HG02798 (cell line): ENCODE results near the gene TRMT1.

Experiments used
- ATAC-seq: cut with Tn5 transposase; IDR thresholded peaks from one replicate; pipeline ENCODE4 v1.9.1; 2021; ENCODE audit warnings: mild to moderate bottlenecking; ENCODE audit not compliant: unreplicated experiment, poor library complexity

The TRMT1 gene

GRCh38 chr19:13127811-13128575 is 11.5 kb upstream of the TRMT1 start:
- no peak for ATAC-seq

DNA sequence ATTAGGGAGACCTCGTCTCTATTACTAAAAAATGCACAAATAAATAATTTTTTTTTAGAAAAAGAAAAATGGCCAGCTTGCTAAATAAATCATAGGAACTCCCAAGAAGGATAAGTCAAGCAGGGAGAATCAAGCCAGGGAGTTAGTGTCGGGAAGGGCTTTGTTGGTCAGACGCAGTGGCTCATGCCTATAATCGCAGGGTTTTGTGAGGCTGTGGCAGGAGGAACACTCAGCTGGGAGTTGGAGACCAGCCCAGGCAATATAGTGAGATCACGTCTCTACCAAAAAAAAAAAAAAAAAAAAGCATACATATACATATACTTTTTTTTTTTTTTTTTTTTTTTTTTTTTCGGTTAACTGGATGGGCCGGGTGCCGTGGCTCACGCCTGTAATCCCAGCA is 10.5 kb upstream of the TRMT1 start:
- no peak for ATAC-seq

DNA sequence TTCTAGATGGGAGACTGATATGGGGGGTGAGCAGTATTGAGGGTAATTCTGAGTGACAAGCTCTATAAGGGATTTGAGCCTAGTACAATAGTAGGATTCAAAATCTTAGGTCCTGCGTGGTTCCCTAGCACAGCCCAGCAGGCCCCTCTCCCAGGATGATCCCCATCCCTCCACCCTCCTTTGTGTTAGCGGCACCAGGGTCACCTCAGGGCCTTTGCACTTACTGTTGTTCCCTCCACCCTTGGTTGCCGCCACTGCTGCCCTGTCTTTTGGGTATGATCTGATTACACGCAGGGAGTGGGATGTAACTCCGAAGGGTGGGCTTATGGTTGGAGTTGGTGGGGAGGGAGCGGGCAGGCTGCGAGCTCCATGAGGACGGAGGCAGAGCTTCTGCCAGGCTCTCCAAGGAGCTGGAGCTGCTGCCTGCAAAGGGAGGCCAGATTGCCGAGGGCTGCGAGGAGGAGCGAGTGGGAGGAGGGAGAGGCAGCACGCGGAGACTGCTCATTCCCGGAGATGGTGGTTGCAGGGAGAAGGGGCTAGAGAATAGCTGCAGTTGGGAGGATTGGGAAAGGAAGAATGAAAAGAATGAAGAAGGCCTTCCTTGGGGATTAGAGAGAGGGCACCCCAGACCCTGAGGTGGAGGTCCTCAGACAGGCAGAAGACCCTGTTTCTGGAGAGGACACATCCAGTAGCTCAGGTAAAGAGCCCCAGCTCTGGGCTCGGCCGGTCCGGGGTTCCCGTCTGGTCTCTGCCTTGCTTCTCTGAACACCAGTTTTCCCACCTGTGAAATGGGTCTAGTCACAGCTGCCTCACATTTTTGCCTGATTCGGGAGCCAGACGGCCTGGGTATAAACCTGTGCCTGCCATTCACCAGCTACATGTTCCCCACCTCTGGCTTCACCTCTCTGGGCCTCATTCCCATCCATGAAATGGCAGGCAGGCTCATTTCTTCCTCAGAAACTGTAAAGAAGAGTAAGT is 6.7 kb upstream of the TRMT1 start:
- no peak for ATAC-seq

GRCh38 chr19:13122275-13122878 is 5.8 kb upstream of the TRMT1 start:
- no peak for ATAC-seq

- ATAC-seq, result no peak
These were observed 5.2 kb upstream of the TRMT1 start for GRCh38 chr19:13121551-13122274.

GRCh38 chr19:13120817-13121216 is 4.3 kb upstream of the TRMT1 start:
- no peak for ATAC-seq

DNA sequence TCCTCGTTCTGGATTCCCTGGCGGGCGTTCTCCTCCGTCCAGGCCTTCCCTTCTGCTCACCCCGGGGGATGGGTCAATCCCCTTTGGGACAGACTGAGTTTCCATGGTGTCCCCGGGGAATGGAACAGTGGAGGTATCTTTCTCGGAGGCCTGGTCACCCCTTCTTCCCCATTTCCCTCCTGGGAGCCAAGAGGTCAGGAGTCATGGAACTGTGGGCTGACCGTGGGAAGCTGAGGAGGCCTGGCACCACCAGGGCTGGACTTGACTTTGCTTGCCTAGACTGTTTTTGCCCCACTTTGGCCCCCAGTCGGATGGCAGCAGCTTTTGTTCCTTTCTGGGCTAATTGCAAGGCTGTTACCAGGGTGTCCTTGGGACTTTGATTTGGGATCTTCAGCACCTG is 3.5 kb upstream of the TRMT1 start:
- ATAC-seq, result no peak

DNA sequence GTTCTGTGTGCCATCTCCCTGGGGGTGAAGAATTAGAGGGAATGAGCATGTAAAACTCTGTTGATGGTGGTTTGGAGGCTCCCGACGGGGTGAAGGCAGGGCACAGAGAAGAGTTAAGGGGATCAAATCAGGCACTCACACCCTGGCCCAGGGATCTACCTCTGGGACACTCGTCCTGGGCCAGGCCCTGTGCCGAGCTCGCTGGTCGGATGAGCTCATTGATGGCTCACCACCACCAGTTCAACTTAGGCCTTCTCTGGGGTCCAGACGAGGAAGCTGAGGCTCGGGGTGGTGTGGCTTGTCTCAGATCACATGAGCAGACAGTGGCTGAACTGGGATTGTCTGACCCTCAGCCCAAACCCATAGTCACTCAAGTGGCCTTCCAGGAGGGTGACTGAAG is 3.1 kb upstream of the TRMT1 start:
- ATAC-seq, result no peak

GRCh38 chr19:13118424-13119193 is 2.1 kb upstream of the TRMT1 start:
- peak; percentile 4 for ATAC-seq

GRCh38 chr19:13117772-13118423 is 1.4 kb upstream of the TRMT1 start, which contains the start of gene NACC1:
Gene NACC1 (plus strand): TSS chr19:13118264. CDS start chr19:13135208, 16,944 bp downstream.
- peak; percentile 73 for ATAC-seq

- no peak for ATAC-seq
These were observed 734 bp upstream of the TRMT1 start for GRCh38 chr19:13117176-13117771.

GRCh38 chr19:13115936-13116281 is 631 bp downstream of the TRMT1 start:
- ATAC-seq, result no peak

DNA sequence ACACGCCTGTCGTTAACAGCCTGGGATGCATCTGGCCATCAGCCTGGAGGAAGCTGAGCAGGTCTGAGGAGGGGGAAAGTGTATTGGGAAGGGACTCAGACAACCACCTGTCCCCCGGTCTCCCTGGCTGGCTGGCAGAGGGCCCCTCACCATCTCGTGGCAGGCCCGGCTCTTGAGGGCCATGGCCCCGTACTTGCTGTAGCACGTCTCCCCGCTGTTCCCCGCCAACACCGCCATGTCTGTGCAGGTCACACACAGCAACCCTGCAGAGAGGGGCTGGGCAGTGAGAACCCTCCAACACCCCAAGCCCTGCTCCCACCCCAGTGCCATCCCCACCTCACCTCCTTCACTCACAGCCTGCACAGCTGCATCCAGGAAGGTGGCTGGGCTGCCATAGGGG is 4.0 kb downstream of the TRMT1 start:
- no peak for ATAC-seq

DNA sequence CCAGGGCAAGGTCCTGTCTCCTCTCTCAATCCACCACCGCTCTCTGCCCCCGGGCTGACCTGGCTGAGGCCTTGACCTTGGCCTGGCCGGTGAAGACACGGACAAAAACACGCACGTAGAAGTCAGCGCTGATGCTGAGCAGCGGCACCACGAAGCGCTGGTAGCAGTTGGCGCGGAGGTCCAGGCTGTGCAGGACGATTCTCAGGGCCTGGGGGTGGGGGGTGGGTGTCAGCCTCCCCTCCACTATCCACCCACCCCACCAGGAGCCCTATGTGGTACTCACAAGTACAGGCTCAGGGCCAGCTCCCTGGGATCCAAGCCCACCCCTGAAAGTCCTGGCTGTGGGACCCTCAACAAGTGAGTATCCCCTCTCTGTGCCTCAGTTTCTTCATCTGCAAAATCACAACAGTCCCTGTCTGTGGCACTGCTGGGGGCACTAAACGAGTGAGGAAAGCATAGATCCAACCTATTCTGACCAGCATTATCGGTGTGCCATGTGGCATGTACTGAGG is 6.4 kb downstream of the TRMT1 start:
- ATAC-seq, result no peak

GRCh38 chr19:13109361-13110098 is 7.0 kb downstream of the TRMT1 start:
- ATAC-seq, result no peak

GRCh38 chr19:13104848-13105711 is 11.5 kb downstream of the TRMT1 start:
- peak; percentile 1 for ATAC-seq

DNA sequence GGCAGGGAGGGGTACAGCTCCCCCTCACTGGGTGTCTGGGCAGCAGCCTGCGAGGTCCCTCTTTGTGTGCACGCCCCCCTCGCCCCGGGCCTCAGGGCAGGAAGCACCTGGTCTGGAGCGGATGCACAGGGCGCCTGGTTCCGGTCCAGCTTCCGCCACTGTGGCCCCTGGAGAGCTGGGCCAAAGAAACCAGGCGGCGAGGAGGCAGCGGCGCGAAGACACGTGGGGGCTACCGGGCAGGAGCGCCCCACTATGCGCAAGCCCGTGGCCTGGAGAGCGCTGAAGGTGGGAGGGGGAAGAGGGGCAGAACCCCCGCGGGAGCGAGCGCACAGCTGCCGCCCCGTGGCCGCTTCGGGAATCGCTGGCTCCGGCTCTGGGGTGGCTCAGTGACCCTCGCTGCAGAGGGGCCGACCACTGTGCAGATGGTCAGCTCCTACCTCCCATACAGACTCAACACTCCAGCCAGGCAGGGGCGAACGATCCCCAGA is 12.1 kb downstream of the TRMT1 start:
- ATAC-seq, result peak; percentile 49
